HCT116 (cell line): ENCODE results near the gene RBM8A. TPM values are rescaled to one million over a fixed set of nuclear protein-coding genes. Genes with fewer than 3 reads are reported as not detected.

ENCODE experiments used
- ATAC-seq: fragments of 200-7000 bp; cut with Tn5 transposase; 2 replicates; pipeline ENCODE4 v1.9.1; 2020; ENCODE audit warnings: mild to moderate bottlenecking, moderate library complexity
- BruUV-seq: library from RNA; stranded (reverse); fragments of 400-500 nt; replicated peaks from 2 replicates; lab custom pipeline; 2021; lab: Mats Ljungman, UMichigan
- CTCF ChIA-PET: fragments of 300-600 bp; sonication (Branson Sonifier 250); formaldehyde crosslinking; loops from one replicate; lab custom pipeline; 2021; ENCODE audit warnings: antibody characterized with exemption; lab: Charles Lee
- POLR2A ChIA-PET: fragments of 300-600, 350-600 bp; sonication (Branson Sonifier 250); formaldehyde crosslinking; loops from one replicate; lab custom pipeline; 2021; ENCODE audit warnings: antibody characterized with exemption; lab: Charles Lee
- RAD21 ChIA-PET, 2 experiments: fragments of 300-600 bp; sonication (Branson Sonifier 250); formaldehyde crosslinking; loops; one replicate each; lab custom pipeline; 2023; ENCODE audit warnings: low total read pairs in 2 of 2; ENCODE audit not compliant: uncharacterized antibody in 2 of 2, unreplicated experiment in 2 of 2, low non-redundant PET in 1 of 2; lab: Charles Lee
- DNase-seq: peaks from one replicate; pipeline ENCODE4 v3.0.0-alpha.2; 2010; ENCODE audit warnings: low read depth, low spot score
- H2AFZ ChIP-seq: fragments of 200-600 bp; shearing (Covaris generic), sonication (generic); 2 replicates; pipeline ENCODE4 v1.6.1; 2017; ENCODE audit warnings: low read depth, mixed run types, mixed read lengths, antibody characterized with exemption, low read length; ENCODE audit not compliant: poor library complexity, severe bottlenecking
- H3K27ac ChIP-seq: 2 replicates; pipeline ENCODE4 v1.5.1; 2012; ENCODE audit warnings: low read depth, low read length
- H3K27me3 ChIP-seq: fragments of 200-600 bp; sonication (generic); 2 replicates; pipeline ENCODE4 v1.6.1; 2016; ENCODE audit warnings: mixed run types, low read length, mixed read lengths; ENCODE audit not compliant: insufficient read depth
- H3K36me3 ChIP-seq, 2 experiments: fragments of 200-500 bp in 1 of 2; fragments of 200-600 bp in 1 of 2; sonication (Bioruptor generic) in 1 of 2; sonication (generic) in 1 of 2; 2 replicates each; pipeline versions ENCODE4 v1.5.1 to v1.6.1; 2014 to 2016; ENCODE audit warnings: low read length in 2 of 2, inconsistent platforms in 1 of 2, mixed read lengths in 1 of 2, mixed run types in 1 of 2; ENCODE audit not compliant: insufficient read depth in 2 of 2, control insufficient read depth in 1 of 2
- H3K4me1 ChIP-seq, 2 experiments: fragments of 200-600 bp in 1 of 2; sonication (generic) in 1 of 2; 2 replicates each; pipeline versions ENCODE4 v1.5.1 to v1.6.1; 2012 to 2017; ENCODE audit warnings: low read length in 2 of 2, inconsistent platforms in 1 of 2, mild to moderate bottlenecking in 1 of 2, mixed read lengths in 1 of 2, mixed run types in 1 of 2, moderate library complexity in 1 of 2; ENCODE audit not compliant: insufficient read depth in 2 of 2, control insufficient read depth in 1 of 2
- H3K4me2 ChIP-seq: fragments of 200-600 bp; sonication (generic); 2 replicates; pipeline ENCODE4 v1.6.1; 2017; ENCODE audit warnings: mixed run types, low read length, mixed read lengths
- H3K4me3 ChIP-seq, 2 experiments: fragments of 200-600 bp in 1 of 2; sonication (generic) in 1 of 2; replicated peaks in 1 of 2; 2 replicates each; pipeline ENCODE4 v1.5.1; 2011 to 2016; ENCODE audit warnings: low read length in 2 of 2, control low read depth in 1 of 2, low read depth in 1 of 2, mild to moderate bottlenecking in 1 of 2, mixed read lengths in 1 of 2, mixed run types in 1 of 2
- H3K79me2 ChIP-seq: fragments of 200-600 bp; sonication (generic); 2 replicates; pipeline ENCODE4 v1.6.1; 2017; ENCODE audit warnings: mild to moderate bottlenecking, mixed run types, low read length, moderate library complexity, mixed read lengths; ENCODE audit not compliant: insufficient read depth
- H3K9ac ChIP-seq: fragments of 200-600 bp; sonication (generic); 2 replicates; pipeline ENCODE4 v1.6.1; 2016; ENCODE audit warnings: low read length, mixed read lengths
- H3K9me2 ChIP-seq: fragments of 200-600 bp; sonication (generic), shearing (Covaris generic); 2 replicates; pipeline ENCODE4 v1.6.1; 2017; ENCODE audit warnings: mixed run types, mild to moderate bottlenecking, moderate library complexity; ENCODE audit not compliant: insufficient read depth
- H3K9me3 ChIP-seq, 2 experiments: fragments of 200-500 bp in 1 of 2; fragments of 200-600 bp in 1 of 2; sonication (Bioruptor generic) in 1 of 2; sonication (generic) in 1 of 2; 2 replicates each; pipeline ENCODE4 v1.6.1; 2014 to 2017; ENCODE audit warnings: low read length in 2 of 2, mixed read lengths in 2 of 2, inconsistent platforms in 1 of 2, low read depth in 1 of 2, mild to moderate bottlenecking in 1 of 2, mixed run types in 1 of 2, moderate library complexity in 1 of 2; ENCODE audit not compliant: control insufficient read depth in 1 of 2, insufficient read depth in 1 of 2
- H4K20me1 ChIP-seq: fragments of 200-600 bp; sonication (generic), shearing (Covaris generic); 2 replicates; pipeline ENCODE4 v1.6.1; 2017; ENCODE audit warnings: mixed run types, mild to moderate bottlenecking, moderate library complexity; ENCODE audit not compliant: insufficient read depth
- CBX3 ChIP-seq: IDR thresholded peaks from 2 replicates; pipeline ENCODE4 v1.6.1; 2012; ENCODE audit warnings: low read depth
- CTCF ChIP-seq, 3 experiments: fragments of 200-600 bp in 1 of 3; sonication (generic) in 1 of 3; IDR thresholded peaks in 2 of 3; conservative IDR thresholded peaks in 1 of 3; 2 replicates each; pipeline ENCODE4 v1.5.1; 2012 to 2017; ENCODE audit warnings: low read depth in 2 of 3, low read length in 2 of 3, antibody characterized with exemption in 1 of 3, borderline replicate concordance in 1 of 3, control low read depth in 1 of 3, mild to moderate bottlenecking in 1 of 3, mixed read lengths in 1 of 3, mixed run types in 1 of 3, moderate library complexity in 1 of 3; ENCODE audit not compliant: insufficient read depth in 1 of 3
- EGR1 ChIP-seq: IDR thresholded peaks from 2 replicates; pipeline ENCODE4 v1.6.1; 2012; ENCODE audit warnings: low read depth
- ELF1 ChIP-seq: IDR thresholded peaks from 2 replicates; pipeline ENCODE4 v1.6.1; 2012; ENCODE audit warnings: low read depth, borderline replicate concordance
- EZH2phosphoT487 ChIP-seq: fragments of 200-600 bp; IDR thresholded peaks from 2 replicates; pipeline ENCODE4 v1.6.1; 2018; ENCODE audit warnings: antibody characterized with exemption, borderline replicate concordance
- JUND ChIP-seq: IDR thresholded peaks from 2 replicates; pipeline ENCODE4 v1.6.1; 2012
- POLR2A ChIP-seq: IDR thresholded peaks from 2 replicates; pipeline ENCODE4 v1.7.0; 2011; ENCODE audit warnings: borderline replicate concordance; ENCODE audit not compliant: insufficient read depth, insufficient read length; ENCODE audit errors: extremely low read depth
- POLR2AphosphoS5 ChIP-seq: IDR thresholded peaks from 2 replicates; pipeline ENCODE4 v1.6.1; 2011; ENCODE audit warnings: mild to moderate bottlenecking, low read depth, low read length, moderate library complexity
- RAD21 ChIP-seq: IDR thresholded peaks from 2 replicates; pipeline ENCODE4 v1.6.1; 2012; ENCODE audit warnings: low read depth, mild to moderate bottlenecking
- REST ChIP-seq: IDR thresholded peaks from 2 replicates; pipeline ENCODE4 v1.6.1; 2012; ENCODE audit warnings: low read depth
- SIN3A ChIP-seq: IDR thresholded peaks from 2 replicates; pipeline ENCODE4 v1.6.1; 2012; ENCODE audit warnings: low read depth
- SP1 ChIP-seq: IDR thresholded peaks from 2 replicates; pipeline ENCODE4 v1.6.1; 2012; ENCODE audit warnings: low read depth
- SRF ChIP-seq: IDR thresholded peaks from 2 replicates; pipeline ENCODE4 v1.6.1; 2012; ENCODE audit warnings: low read depth
- TCF7L2 ChIP-seq: IDR thresholded peaks from 2 replicates; pipeline ENCODE4 v1.7.0; 2011; ENCODE audit warnings: borderline replicate concordance, inconsistent platforms; ENCODE audit not compliant: insufficient read depth, insufficient read length; ENCODE audit errors: extremely low read depth
- YY1 ChIP-seq: IDR thresholded peaks from 2 replicates; pipeline ENCODE4 v1.6.1; 2011; ENCODE audit warnings: low read length, low read depth, moderate library complexity, mild to moderate bottlenecking; ENCODE audit not compliant: insufficient replicate concordance; ENCODE audit errors: extremely low read depth
- ZBTB33 ChIP-seq: IDR thresholded peaks from 2 replicates; pipeline ENCODE4 v1.6.1; 2011; ENCODE audit warnings: mild to moderate bottlenecking, low read length, moderate library complexity; ENCODE audit not compliant: insufficient replicate concordance; ENCODE audit errors: extremely low read depth
- ZFX ChIP-seq: fragments of 450-650 bp; IDR thresholded peaks from 2 replicates; pipeline ENCODE4 v1.6.1; 2017
- ZNF274 ChIP-seq: fragments of 200-500 bp; sonication (Bioruptor generic); IDR thresholded peaks from 2 replicates; pipeline ENCODE4 v1.6.1; 2014; ENCODE audit warnings: mild to moderate bottlenecking, low read depth, low read length, inconsistent platforms
- intact Hi-C: fragments of 100-400 bp; cut with micrococcal nuclease; formaldehyde crosslinking; loops from 2 replicates; pipeline ENCODE4 v1.10.0; 2022
- total RNA-seq: library from RNA; stranded (reverse); gene quantifications from one replicate; pipeline ENCODE4 v1.2.1, GENCODE V29; 2021; ENCODE audit not compliant: unreplicated experiment
- TF ChIP-seq, protein P1 (sequence below): IDR thresholded peaks from 2 replicates; pipeline ENCODE4 v1.6.1; 2012
- TF ChIP-seq, protein P2 (sequence below): IDR thresholded peaks from 2 replicates; pipeline ENCODE4 v1.6.1; 2012

Gene RBM8A
- total RNA-seq, 1 experiment from 2014 or later, result 195 TPM

DNA sequence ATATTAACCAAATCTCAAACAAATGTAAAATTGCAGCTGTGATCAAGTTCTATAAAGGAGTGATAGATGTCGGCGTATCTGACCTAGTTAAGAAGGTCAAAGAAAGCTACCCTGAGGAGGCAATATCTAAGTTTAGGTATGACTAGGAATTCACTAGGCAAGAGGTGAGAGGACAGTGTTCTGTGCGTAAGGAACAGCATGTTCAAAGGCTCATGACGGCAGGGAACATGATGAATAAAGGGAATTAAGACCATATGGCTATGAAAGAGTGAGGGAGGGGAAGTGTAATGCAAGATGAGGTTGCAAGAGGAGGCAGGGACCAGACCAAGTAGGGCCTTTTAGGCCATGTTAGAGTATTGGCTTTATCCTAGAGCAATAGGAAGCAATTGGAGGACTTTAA lies 21.9 kb upstream of the RBM8A start:
- no peak overlapping the region for H3K4me2 ChIP-seq
- ChIA-PET POLR2A (no interaction called here), RAD21 (interaction anchor here in 1 of 2 experiments (0.7 kb wide), 1 partner anchor 39 kb away, joined by 3 read pairs; no protein-coding TSS in a partner anchor), CTCF (interaction anchor here (1.1 kb wide), 1 partner anchor 9 kb away, joined by 3 read pairs; the partner anchor contains the start of gene LIX1L)
- no peak overlapping the region for H3K4me3 ChIP-seq
- no peak overlapping the region for H3K9ac ChIP-seq
- no peak overlapping the region for H2AFZ ChIP-seq
- H4K20me1 ChIP-seq, result no peaks in the 10 kb centered on the region
- no peak overlapping the region for H3K27ac ChIP-seq
- H3K9me3 ChIP-seq, result no peaks in the 10 kb centered on the region
- no peaks in the 10 kb centered on the region for H3K36me3 ChIP-seq
- ATAC-seq (no peak), DNase-seq (no peak)
- TF ChIP-seq REST (no peak), POLR2A (no peak), SIN3A (no peak), CTCF (IDR thresholded peaks at IDR 0.05 in 2 of 3, conservative IDR thresholded peaks at IDR 0.05 in 1 of 3; ENCODE audit: borderline replicate concordance in 1 of 3, insufficient read depth in 1 of 3, low read depth in 2 of 3, low read length in 2 of 3) (no peak), POLR2AphosphoS5 (no peak), ZNF274 (no peak), EGR1 (no peak), JUND (no peak), TCF7L2 (no peak), SRF (no peak), ELF1 (no peak), RAD21 (no peak), ZFX (no peak), EZH2phosphoT487 (no peak), SP1 (no peak), CBX3 (no peak), ZBTB33 (no peak), YY1 (no peak)
- TF ChIP-seq, protein P1, sequence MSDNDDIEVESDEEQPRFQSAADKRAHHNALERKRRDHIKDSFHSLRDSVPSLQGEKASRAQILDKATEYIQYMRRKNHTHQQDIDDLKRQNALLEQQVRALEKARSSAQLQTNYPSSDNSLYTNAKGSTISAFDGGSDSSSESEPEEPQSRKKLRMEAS, result no peak
- TF ChIP-seq, protein P2, sequence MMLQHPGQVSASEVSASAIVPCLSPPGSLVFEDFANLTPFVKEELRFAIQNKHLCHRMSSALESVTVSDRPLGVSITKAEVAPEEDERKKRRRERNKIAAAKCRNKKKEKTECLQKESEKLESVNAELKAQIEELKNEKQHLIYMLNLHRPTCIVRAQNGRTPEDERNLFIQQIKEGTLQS, result no peak
- H3K9me2 ChIP-seq, result no peaks in the 10 kb centered on the region
- no TSS peak for BruUV-seq
- no peaks in the 10 kb centered on the region for H3K27me3 ChIP-seq
- no peaks in the 10 kb centered on the region for H3K79me2 ChIP-seq
- H3K4me1 ChIP-seq, result peaks cover 0 to 3% of the 10 kb centered on the region in 2 experiments; a peak in 1 of 4 replicates
- intact Hi-C loops, result loop anchor here (10.0 kb wide), 1 partner anchor 56 kb away; no protein-coding TSS in a partner anchor
